Measurements from ENCODE around the gene NPSR1. TPM values are rescaled to one million over a fixed set of nuclear protein-coding genes. Genes with fewer than 3 reads are reported as not detected.

Gene NPSR1
- total RNA-seq, 1 donor = not detected

- no peak overlapping the region for H3K4me3 ChIP-seq (ENCODE audit: low read depth, low read length)
- TF ChIP-seq CTCF (IDR thresholded peaks at IDR 0.05; ENCODE audit: insufficient read depth, low read depth, low read length) = no peak
- no peak for DNase-seq (ENCODE audit: low read depth)
These were observed 187.1 kb downstream of the NPSR1 start for GRCh38 chr7:34844936-34845665.

- H3K4me3 ChIP-seq (ENCODE audit: low read depth, low read length) = no peak overlapping the region
- TF ChIP-seq CTCF (IDR thresholded peaks at IDR 0.05; ENCODE audit: insufficient read depth, low read depth, low read length) = no peak
- no peak for DNase-seq (ENCODE audit: low read depth)
These were observed 187.8 kb downstream of the NPSR1 start for GRCh38 chr7:34845666-34846361.

- no peak for TF ChIP-seq CTCF (IDR thresholded peaks at IDR 0.05; ENCODE audit: insufficient read depth, low read depth, low read length)
- DNase-seq (ENCODE audit: low read depth) = no peak
These were observed 189.0 kb downstream of the NPSR1 start for GRCh38 chr7:34846976-34847375.

GRCh38 chr7:34848670-34849069, 190.7 kb downstream of the NPSR1 start:
- TF ChIP-seq CTCF (IDR thresholded peaks at IDR 0.05; ENCODE audit: insufficient read depth, low read depth, low read length) = no peak
- H3K4me3 ChIP-seq (ENCODE audit: low read depth, low read length) = no peak overlapping the region
- no peak for DNase-seq (ENCODE audit: low read depth)

More at GRCh38 chr7:34846976-34847375, 189.0 kb downstream of the NPSR1 start:
- H3K4me3 ChIP-seq (ENCODE audit: low read depth, low read length) = no peak overlapping the region

GRCh38 chr7:34849163-34849960, 191.3 kb downstream of the NPSR1 start:
- no peak overlapping the region for H3K4me3 ChIP-seq (ENCODE audit: low read depth, low read length)
- DNase-seq (ENCODE audit: low read depth) = no peak
- TF ChIP-seq CTCF (IDR thresholded peaks at IDR 0.05; ENCODE audit: insufficient read depth, low read depth, low read length) = no peak

GRCh38 chr7:34849986-34850385, 192.0 kb downstream of the NPSR1 start:
- no peak overlapping the region for H3K4me3 ChIP-seq (ENCODE audit: low read depth, low read length)
- no peak for TF ChIP-seq CTCF (IDR thresholded peaks at IDR 0.05; ENCODE audit: insufficient read depth, low read depth, low read length)
- no peak for DNase-seq (ENCODE audit: low read depth)
